Caco-2 (cell line): Measurements from ENCODE around the gene DCAF11. TPM values are rescaled to one million over a fixed set of nuclear protein-coding genes. Genes with fewer than 3 reads are reported as not detected.
A peak's percentile ranks its signal among the peaks of the same experiment; 100 is the strongest.

Experiments used
- BruUV-seq: library from RNA; stranded (reverse); fragments of 400-500 nt; replicated peaks from 2 replicates; lab custom pipeline; 2021; lab: Mats Ljungman, UMichigan
- CTCF ChIA-PET: fragments of 300-600 bp; sonication (Branson Sonifier 250); formaldehyde crosslinking; loops from one replicate; lab custom pipeline; 2022; ENCODE audit warnings: antibody characterized with exemption; lab: Charles Lee
- POLR2A ChIA-PET: fragments of 300-600 bp; sonication (Branson Sonifier 250); formaldehyde crosslinking; loops from one replicate; lab custom pipeline; 2022; ENCODE audit warnings: antibody characterized with exemption; lab: Charles Lee
- DNase-seq, 2 experiments: peaks; one replicate each; pipeline versions ENCODE4 v3.0.0 to v3.0.0-alpha.2; 2020 to 2022
- H3K27me3 ChIP-seq: replicated peaks from 2 replicates; pipeline ENCODE4 v1.6.0; 2011; ENCODE audit warnings: low read length; ENCODE audit not compliant: control insufficient read depth, insufficient read depth
- H3K36me3 ChIP-seq: 2 replicates; pipeline ENCODE4 v1.5.1; 2011; ENCODE audit warnings: low read length; ENCODE audit not compliant: control insufficient read depth, insufficient read depth
- H3K4me1 ChIP-seq: fragments of 250-450 bp; sonication (Bioruptor Pico); 2 replicates; pipeline ENCODE4 v1.5.1; 2020; ENCODE audit warnings: mild to moderate bottlenecking
- H3K4me3 ChIP-seq: 2 replicates; pipeline ENCODE4 v1.5.1; 2011; ENCODE audit warnings: low read depth, mild to moderate bottlenecking, control low read depth, low read length
- H3K9me3 ChIP-seq: fragments of 250-450 bp; sonication (Bioruptor Pico); 2 replicates; pipeline ENCODE4 v1.5.1; 2020; ENCODE audit warnings: mild to moderate bottlenecking, moderate library complexity
- H3K27ac Mint-ChIP-seq: one replicate; pipeline ENCODE4 v1.8.0; 2022; ENCODE audit warnings: mixed read lengths; ENCODE audit not compliant: unreplicated experiment
- H3K27me3 Mint-ChIP-seq: one replicate; pipeline ENCODE4 v1.8.0; 2022; ENCODE audit warnings: mixed read lengths; ENCODE audit not compliant: insufficient read depth, unreplicated experiment
- H3K36me3 Mint-ChIP-seq: one replicate; pipeline ENCODE4 v1.8.0; 2022; ENCODE audit warnings: mild to moderate bottlenecking, mixed read lengths; ENCODE audit not compliant: insufficient read depth, unreplicated experiment
- H3K4me1 Mint-ChIP-seq: one replicate; pipeline ENCODE4 v1.8.0; 2022; ENCODE audit warnings: low read depth, mixed read lengths; ENCODE audit not compliant: unreplicated experiment
- H3K4me3 Mint-ChIP-seq: one replicate; pipeline ENCODE4 v1.8.0; 2022; ENCODE audit warnings: mild to moderate bottlenecking, moderate library complexity, mixed read lengths; ENCODE audit not compliant: unreplicated experiment
- H3K9me3 Mint-ChIP-seq: one replicate; pipeline ENCODE4 v1.8.0; 2022; ENCODE audit warnings: mixed read lengths; ENCODE audit not compliant: unreplicated experiment
- CTCF ChIP-seq, 2 experiments: fragments of 200-600 bp in 1 of 2; IDR thresholded peaks; 1 replicate in 1 of 2; 2 replicates in 1 of 2; pipeline versions ENCODE4 v1.5.1 to v1.8.0; 2011 to 2022; ENCODE audit warnings: antibody characterized with exemption in 1 of 2, control low read depth in 1 of 2, inconsistent platforms in 1 of 2, low read depth in 1 of 2, low read length in 1 of 2, mild to moderate bottlenecking in 1 of 2, moderate library complexity in 1 of 2; ENCODE audit not compliant: insufficient read depth in 1 of 2, severe bottlenecking in 1 of 2, unreplicated experiment in 1 of 2
- intact Hi-C: fragments of 100-400 bp; cut with micrococcal nuclease; formaldehyde crosslinking; loops from one replicate; pipeline ENCODE4 v1.10.0; 2022; ENCODE audit not compliant: unreplicated experiment
- total RNA-seq: library from RNA; stranded (reverse); gene quantifications from 2 replicates; pipeline ENCODE4 v1.2.3, GENCODE V29; 2022

DCAF11 gene
- total RNA-seq, 1 experiment from 2014 or later: 65.9 TPM

- peaks cover 21% of the 10 kb centered on the region for H3K4me1 ChIP-seq
- Mint-ChIP-seq H3K9me3 (no peaks in the 10 kb centered on the region), H3K4me3 (peak overlapping the region; percentile 97), H3K36me3 (peaks cover 39% of the 10 kb centered on the region), H3K4me1 (peaks cover 24% of the 10 kb centered on the region), H3K27me3 (no peaks in the 10 kb centered on the region), H3K27ac (peak overlapping the region; percentile 99)
- ChIA-PET POLR2A (interaction anchor here (0.9 to 3.2 kb wide), 2 partner anchors 12 to 22 kb away, joined by 3 to 27 read pairs; partner anchors contain the start of genes DCAF11 and NRL), CTCF (interaction anchor here (0.7 to 6.4 kb wide), 8 partner anchors 11 to 213 kb away, joined by 3 to 129 read pairs (median 10); partner anchors contain the start of genes DCAF11, NRL and TINF2)
- no peak for DNase-seq
- BruUV-seq: no TSS peak
- H3K9me3 ChIP-seq: no peaks in the 10 kb centered on the region
- intact Hi-C loops: no loop called here
- no peak overlapping the region for H3K4me3 ChIP-seq
- peaks cover 3% of the 10 kb centered on the region for H3K36me3 ChIP-seq
- TF ChIP-seq CTCF (IDR thresholded peaks at IDR 0.05; ENCODE audit: insufficient read depth in 1 of 2, low read depth in 1 of 2, low read length in 1 of 2, severe bottlenecking in 1 of 2, unreplicated experiment in 1 of 2): no peak
- H3K27me3 ChIP-seq: no peaks in the 10 kb centered on the region
These were observed 21.9 kb upstream of the DCAF11 start for GRCh38 chr14:24092505-24093206.

- peak overlapping the region; percentile 60; the same call in 1 of the 2 replicates for H3K4me3 ChIP-seq
- Mint-ChIP-seq H3K9me3 (no peaks in the 10 kb centered on the region), H3K27ac (peak overlapping the region; percentile 99), H3K27me3 (no peaks in the 10 kb centered on the region), H3K4me1 (peaks cover 24% of the 10 kb centered on the region), H3K4me3 (peak overlapping the region; percentile 97), H3K36me3 (peaks cover 45% of the 10 kb centered on the region)
- CTCF ChIA-PET: interaction anchor here (0.6 to 6.4 kb wide), 14 partner anchors 12 to 1016 kb away, joined by 3 to 129 read pairs (median 8); partner anchors contain the start of genes DCAF11, EMC9, IRF9 and NRL
- no peak for TF ChIP-seq CTCF (IDR thresholded peaks at IDR 0.05; ENCODE audit: insufficient read depth in 1 of 2, low read depth in 1 of 2, low read length in 1 of 2, severe bottlenecking in 1 of 2, unreplicated experiment in 1 of 2)
- no peaks in the 10 kb centered on the region for H3K9me3 ChIP-seq
- DNase-seq: no peak
- BruUV-seq: TSS peak; percentile 80
- POLR2A ChIA-PET: interaction anchor here (0.6 to 3.2 kb wide), 16 partner anchors 12 to 442 kb away, joined by 3 to 72 read pairs (median 10); partner anchors contain the start of genes DCAF11, EMC9, IPO4 and IRF9
- intact Hi-C loops: no loop called here
- H3K36me3 ChIP-seq: peaks cover 3% of the 10 kb centered on the region
- H3K4me1 ChIP-seq: peaks cover 21% of the 10 kb centered on the region
- no peaks in the 10 kb centered on the region for H3K27me3 ChIP-seq
These were observed 21.2 kb upstream of the DCAF11 start for GRCh38 chr14:24093207-24093900.
